Retinal pigment epithelial cell (primary cell): ENCODE results near the gene KAT8.

Experiments
- DNase-seq: peaks from one replicate; pipeline ENCODE4 v3.0.0-alpha.2; 2010; ENCODE audit warnings: low read depth
- H3K4me3 ChIP-seq: 2 replicates; pipeline ENCODE4 v1.5.1; 2011; ENCODE audit warnings: mild to moderate bottlenecking, low read length, control low read depth, moderate library complexity
- TF ChIP-seq, protein P1 (sequence below): conservative IDR thresholded peaks from 2 replicates; pipeline ENCODE4 v1.5.1; 2011; ENCODE audit warnings: low read depth, low read length, control low read depth, inconsistent platforms

The KAT8 gene

GRCh38 chr16:31114468-31114867 lies 3.0 kb upstream of the KAT8 start:
- TF ChIP-seq, protein P1, sequence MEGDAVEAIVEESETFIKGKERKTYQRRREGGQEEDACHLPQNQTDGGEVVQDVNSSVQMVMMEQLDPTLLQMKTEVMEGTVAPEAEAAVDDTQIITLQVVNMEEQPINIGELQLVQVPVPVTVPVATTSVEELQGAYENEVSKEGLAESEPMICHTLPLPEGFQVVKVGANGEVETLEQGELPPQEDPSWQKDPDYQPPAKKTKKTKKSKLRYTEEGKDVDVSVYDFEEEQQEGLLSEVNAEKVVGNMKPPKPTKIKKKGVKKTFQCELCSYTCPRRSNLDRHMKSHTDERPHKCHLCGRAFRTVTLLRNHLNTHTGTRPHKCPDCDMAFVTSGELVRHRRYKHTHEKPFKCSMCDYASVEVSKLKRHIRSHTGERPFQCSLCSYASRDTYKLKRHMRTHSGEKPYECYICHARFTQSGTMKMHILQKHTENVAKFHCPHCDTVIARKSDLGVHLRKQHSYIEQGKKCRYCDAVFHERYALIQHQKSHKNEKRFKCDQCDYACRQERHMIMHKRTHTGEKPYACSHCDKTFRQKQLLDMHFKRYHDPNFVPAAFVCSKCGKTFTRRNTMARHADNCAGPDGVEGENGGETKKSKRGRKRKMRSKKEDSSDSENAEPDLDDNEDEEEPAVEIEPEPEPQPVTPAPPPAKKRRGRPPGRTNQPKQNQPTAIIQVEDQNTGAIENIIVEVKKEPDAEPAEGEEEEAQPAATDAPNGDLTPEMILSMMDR, result no peak
- DNase-seq, result no peak

DNA sequence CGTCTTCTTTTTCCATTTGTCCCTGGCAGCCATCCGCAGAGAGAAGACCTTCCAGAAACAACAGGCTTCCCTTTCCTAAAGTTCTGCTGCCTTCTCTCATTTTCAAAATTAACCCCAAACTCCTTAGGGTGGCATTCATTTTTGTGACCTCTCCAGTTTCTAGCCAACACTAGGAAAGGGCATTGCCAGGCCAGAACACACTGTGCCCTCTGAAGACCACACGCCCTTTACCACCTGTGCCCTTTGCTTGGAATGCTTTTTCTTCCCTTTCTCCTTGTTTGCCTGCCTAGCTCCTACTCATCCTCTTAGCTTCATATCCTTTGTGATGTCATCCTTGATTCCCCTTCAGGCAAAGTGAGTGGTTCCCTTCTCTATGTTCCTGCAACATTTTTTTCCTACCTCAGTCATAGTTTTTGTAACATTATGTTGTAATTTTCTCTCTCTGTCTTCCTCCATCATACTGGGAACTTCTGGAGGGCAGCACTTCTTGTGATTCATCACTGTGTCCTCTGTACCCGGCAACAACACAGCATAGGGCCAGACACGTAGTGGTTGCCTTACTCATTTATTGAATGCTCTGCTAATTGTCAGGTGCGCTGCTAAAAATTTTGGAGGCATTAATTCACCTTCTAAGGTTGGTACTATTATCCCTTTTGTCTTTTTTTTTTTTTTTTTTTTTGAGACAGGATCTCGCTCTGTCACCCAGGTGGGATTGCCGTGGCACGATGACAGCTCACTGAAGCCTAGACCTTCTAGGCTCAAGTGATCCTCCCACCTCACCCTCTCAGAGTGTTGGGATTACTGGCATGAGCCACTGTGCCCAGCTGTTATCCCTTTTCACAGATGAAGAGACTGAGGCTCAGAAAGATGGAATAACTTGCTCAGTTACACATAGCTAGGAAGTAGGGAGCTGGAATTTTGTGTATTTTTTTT lies 1.0 kb downstream of the KAT8 start:
- TF ChIP-seq, protein P1, result no peak
- peak overlapping the region; percentile 87 for H3K4me3 ChIP-seq
- no peak for DNase-seq

More at GRCh38 chr16:31114468-31114867, 3.0 kb upstream of the KAT8 start:
- H3K4me3 ChIP-seq, result no peak overlapping the region

DNA sequence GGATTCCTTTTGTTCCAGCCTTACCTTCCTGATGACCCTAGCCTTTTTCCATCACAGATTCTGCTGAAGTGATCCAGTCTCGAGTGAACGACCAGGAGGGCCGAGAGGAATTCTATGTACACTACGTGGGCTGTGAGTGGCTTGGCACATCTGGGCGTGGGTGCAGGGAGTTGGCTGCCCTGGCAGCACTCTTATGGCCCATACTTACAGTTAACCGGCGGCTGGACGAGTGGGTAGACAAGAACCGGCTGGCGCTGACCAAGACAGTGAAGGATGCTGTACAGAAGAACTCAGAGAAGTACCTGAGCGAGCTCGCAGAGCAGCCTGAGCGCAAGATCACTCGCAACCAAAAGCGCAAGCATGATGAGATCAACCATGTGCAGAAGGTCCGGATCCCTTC lies 2.7 kb downstream of the KAT8 start:
- no peak overlapping the region for H3K4me3 ChIP-seq
- DNase-seq, result no peak
- TF ChIP-seq, protein P1, result no peak

GRCh38 chr16:31125844-31126243 lies 8.4 kb downstream of the KAT8 start:
- TF ChIP-seq, protein P1, result no peak
- H3K4me3 ChIP-seq, result no peak overlapping the region
- no peak for DNase-seq

- TF ChIP-seq, protein P1, result no peak
- no peak overlapping the region for H3K4me3 ChIP-seq
- DNase-seq, result no peak
Observed at GRCh38 chr16:31127182-31127581, 9.7 kb downstream of the KAT8 start.

DNA sequence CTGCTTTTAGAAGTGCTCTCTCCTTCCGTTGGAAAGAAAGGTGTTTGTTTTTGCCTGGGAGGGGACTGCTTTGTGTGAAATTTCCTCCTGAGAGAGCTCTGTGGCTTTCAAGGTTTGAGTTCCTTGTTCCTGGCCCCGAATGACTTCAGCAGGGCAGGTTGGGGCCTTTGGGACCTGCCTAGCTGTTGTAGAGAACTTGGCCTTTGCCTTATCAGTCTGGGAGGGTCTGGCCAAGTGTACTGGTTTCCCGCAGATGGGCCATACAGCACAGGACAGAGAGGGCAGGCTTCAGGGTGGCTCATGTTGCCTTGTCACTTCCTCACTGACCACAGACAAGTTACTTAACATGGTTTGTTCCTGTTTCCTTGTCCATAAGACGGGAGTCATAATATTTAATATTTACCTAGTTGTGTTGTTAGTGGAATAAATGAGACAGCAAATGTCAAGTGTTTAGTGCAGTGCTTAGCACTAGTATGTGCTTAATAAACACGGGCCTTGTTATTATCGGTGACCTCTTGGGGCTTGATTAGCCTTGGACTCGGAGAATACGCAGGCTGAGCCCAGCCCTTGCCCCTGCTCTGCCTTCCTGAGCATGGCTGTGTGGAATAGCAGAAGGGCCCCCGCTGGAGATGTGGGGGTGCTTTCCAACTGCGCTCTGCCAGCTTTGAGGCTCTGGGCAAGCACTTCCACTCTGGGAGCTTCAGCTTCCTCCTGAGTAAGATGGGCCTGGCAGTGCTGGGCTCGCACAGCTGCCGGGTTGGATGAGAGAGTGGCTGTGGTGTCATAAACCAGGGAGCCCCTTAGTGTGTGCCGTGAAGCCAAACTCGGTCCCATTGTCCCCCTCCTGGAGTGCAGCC lies 11.5 kb downstream of the KAT8 start:
- no peak for DNase-seq
- TF ChIP-seq, protein P1, result no peak
- H3K4me3 ChIP-seq, result no peak overlapping the region
